ENCODE data around the gene TAF3.

DNA sequence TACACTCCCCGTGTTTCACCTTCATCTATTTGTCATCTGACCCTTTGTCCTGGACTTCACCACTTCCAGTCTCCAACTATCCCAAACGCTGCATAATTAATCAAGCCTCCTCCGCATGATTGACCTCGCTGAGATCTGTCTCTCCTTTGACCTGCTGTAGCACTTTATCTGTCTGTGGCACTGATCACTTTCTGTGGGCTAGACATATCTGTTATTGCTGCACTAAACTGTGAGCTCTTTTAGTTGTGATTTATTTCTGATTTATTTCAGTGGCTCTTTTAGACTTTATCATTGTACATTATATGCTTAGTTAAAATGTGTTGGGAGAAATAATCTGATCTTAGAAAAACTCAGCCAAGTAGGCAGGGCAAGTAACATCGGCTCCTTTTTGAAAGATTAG is 144.3 kb downstream of the TAF3 start:
- TF ChIP-seq KLF8 (tag by site-specific recombination; IDR thresholded peaks at IDR 0.05), result no peak
- TF ChIP-seq, protein P1, sequence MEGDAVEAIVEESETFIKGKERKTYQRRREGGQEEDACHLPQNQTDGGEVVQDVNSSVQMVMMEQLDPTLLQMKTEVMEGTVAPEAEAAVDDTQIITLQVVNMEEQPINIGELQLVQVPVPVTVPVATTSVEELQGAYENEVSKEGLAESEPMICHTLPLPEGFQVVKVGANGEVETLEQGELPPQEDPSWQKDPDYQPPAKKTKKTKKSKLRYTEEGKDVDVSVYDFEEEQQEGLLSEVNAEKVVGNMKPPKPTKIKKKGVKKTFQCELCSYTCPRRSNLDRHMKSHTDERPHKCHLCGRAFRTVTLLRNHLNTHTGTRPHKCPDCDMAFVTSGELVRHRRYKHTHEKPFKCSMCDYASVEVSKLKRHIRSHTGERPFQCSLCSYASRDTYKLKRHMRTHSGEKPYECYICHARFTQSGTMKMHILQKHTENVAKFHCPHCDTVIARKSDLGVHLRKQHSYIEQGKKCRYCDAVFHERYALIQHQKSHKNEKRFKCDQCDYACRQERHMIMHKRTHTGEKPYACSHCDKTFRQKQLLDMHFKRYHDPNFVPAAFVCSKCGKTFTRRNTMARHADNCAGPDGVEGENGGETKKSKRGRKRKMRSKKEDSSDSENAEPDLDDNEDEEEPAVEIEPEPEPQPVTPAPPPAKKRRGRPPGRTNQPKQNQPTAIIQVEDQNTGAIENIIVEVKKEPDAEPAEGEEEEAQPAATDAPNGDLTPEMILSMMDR (tag by site-specific recombination; IDR thresholded peaks at IDR 0.05), result no peak
- TF ChIP-seq REPIN1 (tag by site-specific recombination; IDR thresholded peaks at IDR 0.05; ENCODE audit: low read depth), result no peak
- TF ChIP-seq ZNF133 (tag by site-specific recombination; IDR thresholded peaks at IDR 0.05), result no peak
- no peak for TF ChIP-seq ZNF571 (tag by site-specific recombination; IDR thresholded peaks at IDR 0.05)
- no peak for TF ChIP-seq GLI2 (tag by site-specific recombination; IDR thresholded peaks at IDR 0.05; ENCODE audit: borderline replicate concordance, low read depth)
- no peak for TF ChIP-seq FEZF1 (tag by site-specific recombination; IDR thresholded peaks at IDR 0.05)

All from HEK293 (cell line).